Natural killer cell (primary cell): Measurements from ENCODE around the gene PLEKHG4B. TPM values are rescaled to one million over a fixed set of nuclear protein-coding genes. Genes with fewer than 3 reads are reported as not detected.

ENCODE experiments used
- ATAC-seq, 3 donors: fragments of 150-1000 bp in 2 of 3; fragments of 200-7000 bp in 1 of 3; cut with Tn5 transposase; 1 replicate in 1 of 3; 2 replicates in 2 of 3; pipeline ENCODE4 v1.10.0; 2021; ENCODE audit warnings: mild to moderate bottlenecking in 2 of 3, moderate library complexity in 2 of 3
- DNase-seq, 2 donors: peaks; one replicate each; pipeline versions ENCODE4 v3.0.0 to v3.0.0-alpha.2; 2013 to 2021; ENCODE audit warnings: mixed read lengths in 1 of 2
- H3K27ac ChIP-seq: one replicate; pipeline ENCODE4 v1.5.1; 2013; ENCODE audit warnings: mild to moderate bottlenecking, low read length
- H3K27me3 ChIP-seq: one replicate; pipeline ENCODE4 v1.6.1; 2013; ENCODE audit warnings: low read length; ENCODE audit not compliant: control insufficient read depth, insufficient read depth
- H3K36me3 ChIP-seq: one replicate; pipeline ENCODE4 v1.6.1; 2013; ENCODE audit warnings: low read length; ENCODE audit not compliant: control insufficient read depth, insufficient read depth
- H3K4me1 ChIP-seq: one replicate; pipeline ENCODE4 v1.6.1; 2013; ENCODE audit warnings: low read length; ENCODE audit not compliant: control insufficient read depth, insufficient read depth
- H3K4me3 ChIP-seq: one replicate; pipeline ENCODE4 v1.5.1; 2013; ENCODE audit warnings: low read length
- H3K9me3 ChIP-seq: one replicate; pipeline ENCODE4 v1.6.1; 2013; ENCODE audit warnings: low read length; ENCODE audit not compliant: control insufficient read depth, insufficient read depth
- H3K27ac Mint-ChIP-seq, 2 donors: one replicate each; pipeline ENCODE4 v1.8.0; 2022; ENCODE audit warnings: mild to moderate bottlenecking in 2 of 2, mixed read lengths in 2 of 2, moderate library complexity in 1 of 2
- H3K27me3 Mint-ChIP-seq, 2 donors: one replicate each; pipeline ENCODE4 v1.8.0; 2022; ENCODE audit warnings: low read depth in 2 of 2, mixed read lengths in 2 of 2
- H3K36me3 Mint-ChIP-seq: one replicate; pipeline ENCODE4 v1.8.0; 2022; ENCODE audit warnings: mixed read lengths
- H3K4me1 Mint-ChIP-seq, 2 donors: one replicate each; pipeline ENCODE4 v1.8.0; 2022; ENCODE audit warnings: mixed read lengths in 2 of 2
- H3K4me3 Mint-ChIP-seq: one replicate; pipeline ENCODE4 v1.8.0; 2022; ENCODE audit warnings: mild to moderate bottlenecking, moderate library complexity, mixed read lengths
- H3K9me3 Mint-ChIP-seq, 2 donors: one replicate each; pipeline ENCODE4 v1.8.0; 2022; ENCODE audit warnings: mixed read lengths in 2 of 2
- WGBS: methylation state at CpG from one replicate; pipeline ENCODE4 v1.1.7; 2013; ENCODE audit warnings: missing lambda C conversion rate; ENCODE audit not compliant: insufficient coverage; 5-methylcytosine and 5-hydroxymethylcytosine counted together
- intact Hi-C: fragments of 100-400 bp; cut with micrococcal nuclease; formaldehyde crosslinking; loops from one replicate; pipeline ENCODE4 v1.14.2; 2022
- total RNA-seq, 4 donors: library from RNA; stranded (reverse); fragments of 120-200 nt in 1 of 4; gene quantifications; one replicate each; pipeline versions ENCODE4 v1.2.3 to v1.2.4, GENCODE V29; 2013 to 2022
- TF ChIP-seq, protein P1 (sequence below): fragments of 200-600 bp; IDR thresholded peaks from one replicate; pipeline ENCODE4 v1.8.0; 2022; ENCODE audit warnings: antibody characterized with exemption

Gene PLEKHG4B
- total RNA-seq, 3 donors from 2014 or later (not counting 1 experiment from before 2014, with no cell fraction given) = 0.07 TPM; not detected in 2

DNA sequence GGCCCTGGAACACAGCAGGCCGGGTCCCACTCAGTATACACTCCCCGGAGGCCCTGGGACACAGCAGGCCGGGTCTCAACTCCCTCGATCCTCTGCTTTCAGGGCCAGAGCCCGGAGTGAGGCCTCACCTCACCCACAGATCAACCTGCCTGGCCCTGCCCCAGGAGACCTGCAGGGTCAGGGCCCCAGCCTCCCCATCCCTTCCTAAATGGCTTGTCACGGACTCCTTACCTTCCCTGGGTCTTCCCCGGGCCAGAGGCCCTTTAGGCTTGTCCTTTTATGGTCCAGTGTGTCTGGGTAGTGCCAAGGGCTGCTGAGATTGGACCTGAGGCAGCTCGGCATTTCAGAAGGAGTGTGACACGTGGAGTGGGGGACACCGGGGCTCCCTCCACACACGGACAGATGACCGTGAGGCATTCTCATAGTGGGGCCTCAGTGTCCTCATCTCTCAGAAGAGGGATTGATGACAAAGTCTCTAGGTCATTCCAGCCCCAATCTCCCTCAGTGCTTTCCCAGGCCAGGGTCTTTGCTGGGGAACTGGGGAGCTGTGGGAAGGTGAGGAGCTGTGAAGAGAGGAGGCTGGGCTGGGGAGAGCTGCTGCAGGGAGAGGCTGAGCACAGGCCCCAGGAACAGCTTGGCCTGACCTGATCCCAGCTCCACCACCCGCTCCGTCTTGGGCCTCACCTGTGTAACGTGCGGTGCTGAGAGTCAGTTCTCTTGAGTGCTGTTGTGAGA lies 18.0 kb upstream of the PLEKHG4B start:
- H3K4me1 Mint-ChIP-seq = no peaks in the 10 kb centered on the region
- DNase-seq (no peak), ATAC-seq (no peak)
- WGBS = 91% methylated on average over 16 of the region's 16 CpGs
- Histone ChIP-seq H3K27me3 (no peaks in the 10 kb centered on the region), H3K4me3 (no peak overlapping the region), H3K4me1 (no peaks in the 10 kb centered on the region), H3K27ac (no peak overlapping the region), H3K36me3 (no peaks in the 10 kb centered on the region), H3K9me3 (no peaks in the 10 kb centered on the region)
- no peak overlapping the region for H3K27ac Mint-ChIP-seq
- intact Hi-C loops = no loop called here
- H3K4me3 Mint-ChIP-seq = no peak overlapping the region
- no peaks in the 10 kb centered on the region for H3K9me3 Mint-ChIP-seq
- TF ChIP-seq, protein P1, sequence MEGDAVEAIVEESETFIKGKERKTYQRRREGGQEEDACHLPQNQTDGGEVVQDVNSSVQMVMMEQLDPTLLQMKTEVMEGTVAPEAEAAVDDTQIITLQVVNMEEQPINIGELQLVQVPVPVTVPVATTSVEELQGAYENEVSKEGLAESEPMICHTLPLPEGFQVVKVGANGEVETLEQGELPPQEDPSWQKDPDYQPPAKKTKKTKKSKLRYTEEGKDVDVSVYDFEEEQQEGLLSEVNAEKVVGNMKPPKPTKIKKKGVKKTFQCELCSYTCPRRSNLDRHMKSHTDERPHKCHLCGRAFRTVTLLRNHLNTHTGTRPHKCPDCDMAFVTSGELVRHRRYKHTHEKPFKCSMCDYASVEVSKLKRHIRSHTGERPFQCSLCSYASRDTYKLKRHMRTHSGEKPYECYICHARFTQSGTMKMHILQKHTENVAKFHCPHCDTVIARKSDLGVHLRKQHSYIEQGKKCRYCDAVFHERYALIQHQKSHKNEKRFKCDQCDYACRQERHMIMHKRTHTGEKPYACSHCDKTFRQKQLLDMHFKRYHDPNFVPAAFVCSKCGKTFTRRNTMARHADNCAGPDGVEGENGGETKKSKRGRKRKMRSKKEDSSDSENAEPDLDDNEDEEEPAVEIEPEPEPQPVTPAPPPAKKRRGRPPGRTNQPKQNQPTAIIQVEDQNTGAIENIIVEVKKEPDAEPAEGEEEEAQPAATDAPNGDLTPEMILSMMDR = no peak
- H3K27me3 Mint-ChIP-seq = no peaks in the 10 kb centered on the region
- H3K36me3 Mint-ChIP-seq = no peaks in the 10 kb centered on the region

DNA sequence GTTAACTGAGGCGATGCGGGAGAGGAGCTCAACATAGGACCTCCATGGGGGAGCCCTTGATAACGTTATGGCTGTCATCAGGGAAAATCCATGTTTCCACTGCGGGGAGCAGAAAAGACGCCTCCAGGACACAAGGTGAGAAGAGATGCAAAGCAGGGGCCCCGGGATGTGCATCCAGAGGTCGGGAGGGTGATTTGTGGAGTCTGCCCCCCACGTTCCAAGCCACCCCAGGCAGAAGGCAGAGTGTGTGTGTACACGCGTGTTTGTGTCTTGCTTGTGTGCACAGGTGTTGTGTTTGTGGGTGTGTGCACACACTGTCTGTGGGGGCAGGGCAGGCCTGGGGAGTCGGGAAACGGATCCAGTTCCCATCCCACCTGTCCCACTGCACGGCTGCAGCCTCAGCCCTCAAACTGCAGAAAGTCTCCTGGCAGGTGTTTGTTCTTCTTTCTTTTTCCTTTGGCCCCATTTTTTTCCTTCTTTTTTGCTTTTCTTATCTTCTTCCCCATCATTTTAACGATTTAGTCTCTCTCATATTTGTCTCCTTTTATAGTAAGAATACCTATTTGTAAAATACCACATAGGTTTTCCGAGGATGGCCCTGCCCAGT lies 17.4 kb upstream of the PLEKHG4B start:
- H3K36me3 Mint-ChIP-seq = no peaks in the 10 kb centered on the region
- H3K4me3 Mint-ChIP-seq = no peak overlapping the region
- no peaks in the 10 kb centered on the region for H3K27me3 Mint-ChIP-seq
- H3K9me3 Mint-ChIP-seq = no peaks in the 10 kb centered on the region
- no peak overlapping the region for H3K27ac Mint-ChIP-seq
- H3K9me3 ChIP-seq = no peaks in the 10 kb centered on the region
- H3K27ac ChIP-seq = no peak overlapping the region
- no peak for DNase-seq
- H3K4me1 Mint-ChIP-seq = no peaks in the 10 kb centered on the region
- ATAC-seq = no peak
- intact Hi-C loops = no loop called here
- H3K4me3 ChIP-seq = no peak overlapping the region
- H3K36me3 ChIP-seq = no peaks in the 10 kb centered on the region
- TF ChIP-seq, protein P1 = no peak
- no peaks in the 10 kb centered on the region for H3K27me3 ChIP-seq
- WGBS = 90% methylated on average over 15 of the region's 15 CpGs
- no peaks in the 10 kb centered on the region for H3K4me1 ChIP-seq

DNA sequence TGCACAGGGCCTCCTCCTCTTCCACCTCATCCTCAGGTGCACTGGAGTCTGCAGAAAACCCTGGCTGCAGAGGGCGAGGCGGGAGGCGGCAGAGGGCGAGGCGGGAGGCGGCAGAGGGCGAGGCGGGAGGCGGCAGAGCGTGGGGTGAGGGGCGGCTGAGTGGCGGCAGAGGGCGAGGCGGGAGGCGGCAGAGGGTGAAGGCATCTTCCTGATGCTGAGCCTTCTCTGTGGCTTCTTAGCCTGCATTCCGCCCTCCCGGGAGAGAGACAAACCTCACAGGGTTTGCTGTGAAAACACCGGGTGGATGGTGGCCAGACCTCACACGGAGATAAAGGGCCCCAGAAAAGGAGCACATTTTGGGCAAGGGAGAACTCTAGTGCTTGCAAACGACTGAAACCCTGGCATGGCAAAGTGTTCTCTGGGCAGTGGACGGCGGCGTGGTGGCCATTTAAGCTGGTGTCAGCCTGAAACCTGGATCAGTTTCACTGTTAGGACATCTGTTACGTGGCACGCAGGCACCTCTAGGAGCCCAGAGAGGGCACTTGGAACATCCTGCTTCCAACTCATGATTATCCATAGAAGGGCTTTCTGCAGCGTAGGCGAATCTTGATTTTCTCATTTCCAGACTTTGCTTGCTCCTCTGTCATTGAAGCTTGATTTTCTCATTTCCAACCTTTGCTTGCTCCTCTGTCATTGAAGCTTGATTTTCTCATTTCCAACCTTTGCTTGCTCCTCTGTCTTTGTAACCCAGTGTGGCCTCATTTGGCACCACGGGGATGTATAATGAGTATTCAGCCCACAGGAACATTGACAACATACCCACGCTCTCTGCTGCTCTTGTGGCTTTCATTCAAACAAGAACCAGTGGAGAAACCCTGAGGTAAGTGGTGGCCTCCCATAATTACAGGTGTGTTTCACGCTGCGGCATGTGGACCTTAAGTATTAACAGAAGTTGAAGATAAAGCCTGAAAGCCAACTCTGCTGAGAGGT lies 16.3 kb upstream of the PLEKHG4B start:
- intact Hi-C loops = no loop called here
- H3K27ac Mint-ChIP-seq = no peak overlapping the region
- Histone ChIP-seq H3K4me3 (no peak overlapping the region), H3K27me3 (no peaks in the 10 kb centered on the region), H3K27ac (no peak overlapping the region), H3K36me3 (no peaks in the 10 kb centered on the region), H3K4me1 (no peaks in the 10 kb centered on the region), H3K9me3 (no peaks in the 10 kb centered on the region)
- no peaks in the 10 kb centered on the region for H3K4me1 Mint-ChIP-seq
- no peak overlapping the region for H3K4me3 Mint-ChIP-seq
- ATAC-seq (no peak), DNase-seq (no peak)
- H3K36me3 Mint-ChIP-seq = no peaks in the 10 kb centered on the region
- WGBS = 86% methylated on average over 31 of the region's 31 CpGs
- H3K9me3 Mint-ChIP-seq = no peaks in the 10 kb centered on the region
- TF ChIP-seq, protein P1 = no peak
- peaks cover 0 to 2% of the 10 kb centered on the region in 2 donors for H3K27me3 Mint-ChIP-seq
